ENCODE data around the gene UQCR11.
A peak's percentile ranks its signal among the peaks of the same experiment; 100 is the strongest.

The UQCR11 gene

DNA sequence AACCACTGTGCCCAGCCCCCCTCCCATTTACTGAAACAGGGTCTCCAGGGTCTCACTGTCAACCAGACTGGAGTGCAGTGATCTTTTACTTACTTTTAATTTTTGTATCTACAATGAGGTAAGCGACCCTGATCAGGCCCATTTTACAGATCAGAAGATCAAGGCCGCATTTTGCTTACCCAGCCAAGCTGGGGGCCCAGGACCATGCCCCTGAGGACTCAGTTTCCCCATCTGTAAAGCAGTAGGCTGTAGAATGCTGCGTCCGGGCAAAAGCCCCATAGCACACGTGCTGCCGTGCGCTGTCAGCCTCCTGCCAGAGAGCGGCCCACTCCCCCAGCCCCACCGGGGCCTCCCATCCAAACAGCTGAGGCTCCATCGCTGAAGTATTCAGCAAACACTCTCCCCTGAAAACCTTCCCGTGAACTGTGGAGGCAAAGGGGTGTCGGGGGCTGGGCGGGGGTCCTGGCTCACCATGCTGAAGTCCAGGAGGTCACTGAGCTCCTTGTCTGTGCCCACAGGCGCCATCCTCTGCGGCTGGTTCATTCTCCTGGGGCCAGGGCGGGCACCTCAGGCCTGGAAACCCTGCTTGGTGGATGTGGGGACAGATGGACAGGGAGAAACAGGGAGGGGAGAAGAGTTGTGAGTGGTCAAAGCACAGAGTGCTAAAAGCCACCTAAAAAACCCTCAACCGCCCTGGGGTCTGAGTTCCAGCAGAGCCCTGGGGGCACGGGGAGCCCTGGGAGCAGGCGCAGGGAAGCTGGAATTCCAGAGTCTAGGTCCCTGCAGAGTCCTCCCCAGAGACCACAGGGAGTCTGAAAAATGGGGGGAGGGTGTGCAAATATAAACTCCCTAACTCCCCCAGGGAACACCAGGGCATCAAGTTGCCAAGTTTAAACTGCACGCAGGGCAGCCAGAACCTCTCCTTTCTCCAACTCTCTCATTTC, 44.7 kb upstream of the UQCR11 start:
- Histone ChIP-seq H3K4me1 (peaks cover 65 to 80% (median 76%) of the 10 kb centered on the region in 10 experiments), H3K9me3 (replicated peaks in 1 of 11) (no peaks in the 10 kb centered on the region), H3K36me3 (peaks cover 0 to 42% (median 22%) of the 10 kb centered on the region in 11 experiments; a peak in 19 of 22 replicates), H3K27me3 (no peaks in the 10 kb centered on the region), H4K20me1 (peaks cover 21 to 66% (median 55%) of the 10 kb centered on the region in 11 experiments; a peak in 21 of 22 replicates), H3K4me2 (peak overlapping the region; percentile 90 to 100 (median 97)), H3K27ac (peak overlapping the region in 10 of 11 experiments; percentile 22 to 100 (median 98); a peak in 19 of 22 replicates), H3K4me3 (peak overlapping the region; percentile 73 to 91 (median 86)), H3K9ac (peak overlapping the region; percentile 90 to 99 (median 98); a peak in 21 of 22 replicates)
- no peak for TF ChIP-seq Cebpa-rat (IDR thresholded peaks at IDR 0.05)

DNA sequence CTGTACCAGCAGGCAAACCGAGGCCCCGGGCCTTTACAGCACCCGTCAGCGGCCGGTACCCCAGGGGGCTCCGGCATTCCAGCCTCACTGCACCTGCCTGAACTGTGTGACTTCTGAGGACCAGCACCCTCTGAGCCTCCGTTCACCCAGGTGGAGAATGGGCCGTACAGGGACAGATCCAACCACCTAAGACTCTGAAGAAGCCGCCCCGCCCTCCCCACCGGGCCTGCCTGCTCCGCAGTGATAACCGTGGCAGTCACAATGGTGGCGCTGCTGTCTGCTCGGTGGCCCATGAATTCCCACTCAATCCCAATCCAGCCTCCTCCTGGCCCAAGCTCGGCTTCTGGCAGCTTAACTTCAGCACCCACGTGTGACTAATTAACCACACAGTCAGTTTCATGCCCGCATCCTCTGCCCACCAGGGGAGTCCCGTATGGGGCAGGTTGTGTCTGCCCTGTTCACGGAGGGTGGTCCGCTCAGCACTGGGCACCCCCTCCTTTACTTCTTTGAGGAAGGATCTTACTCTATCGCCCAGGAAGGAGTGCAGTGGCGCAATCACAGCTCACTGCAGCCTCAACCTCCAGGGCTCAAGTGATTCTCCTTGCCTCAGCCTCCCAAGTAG, 43.8 kb upstream of the UQCR11 start:
- peaks cover 1 to 52% (median 32%) of the 10 kb centered on the region in 11 experiments; a peak in 21 of 22 replicates for H3K36me3 ChIP-seq
- H3K4me3 ChIP-seq, result peak overlapping the region; percentile 17 to 91 (median 86); a peak in 19 of 20 replicates
- H3K4me2 ChIP-seq, result peak overlapping the region; percentile 90 to 100 (median 97)
- H4K20me1 ChIP-seq, result peaks cover 23 to 76% (median 64%) of the 10 kb centered on the region in 11 experiments; a peak in 21 of 22 replicates
- H3K9ac ChIP-seq, result peak overlapping the region; percentile 90 to 99 (median 98)
- H3K27me3 ChIP-seq, result no peaks in the 10 kb centered on the region
- no peaks in the 10 kb centered on the region for H3K9me3 ChIP-seq (replicated peaks in 1 of 11)
- H3K4me1 ChIP-seq, result peaks cover 65 to 80% (median 76%) of the 10 kb centered on the region in 10 experiments
- peak in 8 of 11 experiments; percentile 21 to 81 (median 64); a peak in 11 of 22 replicates for TF ChIP-seq Cebpa-rat (IDR thresholded peaks at IDR 0.05)
- H3K27ac ChIP-seq, result peak overlapping the region in 10 of 11 experiments; percentile 23 to 100 (median 98); a peak in 19 of 22 replicates

DNA sequence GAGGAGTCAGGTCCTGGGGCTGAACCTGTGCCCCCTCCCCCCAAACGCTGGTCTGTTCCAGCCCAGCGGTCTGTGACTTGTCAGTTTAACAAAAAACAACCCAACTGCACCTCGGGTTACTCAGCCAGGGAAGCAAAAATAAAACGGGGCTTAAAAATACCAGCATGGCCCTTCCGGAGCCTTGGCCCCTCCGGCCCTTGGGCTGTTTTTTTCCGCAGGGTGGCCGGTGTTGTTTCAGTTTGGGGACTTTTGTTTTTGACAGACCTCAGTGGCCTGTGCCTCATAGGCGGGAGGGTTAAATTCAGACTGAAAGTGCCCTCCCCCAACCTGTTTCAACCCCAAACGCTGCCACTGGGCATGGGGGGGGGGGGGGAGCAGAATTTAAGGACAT, 43.2 kb upstream of the UQCR11 start:
- H3K9ac ChIP-seq, result peak overlapping the region; percentile 90 to 99 (median 98)

DNA sequence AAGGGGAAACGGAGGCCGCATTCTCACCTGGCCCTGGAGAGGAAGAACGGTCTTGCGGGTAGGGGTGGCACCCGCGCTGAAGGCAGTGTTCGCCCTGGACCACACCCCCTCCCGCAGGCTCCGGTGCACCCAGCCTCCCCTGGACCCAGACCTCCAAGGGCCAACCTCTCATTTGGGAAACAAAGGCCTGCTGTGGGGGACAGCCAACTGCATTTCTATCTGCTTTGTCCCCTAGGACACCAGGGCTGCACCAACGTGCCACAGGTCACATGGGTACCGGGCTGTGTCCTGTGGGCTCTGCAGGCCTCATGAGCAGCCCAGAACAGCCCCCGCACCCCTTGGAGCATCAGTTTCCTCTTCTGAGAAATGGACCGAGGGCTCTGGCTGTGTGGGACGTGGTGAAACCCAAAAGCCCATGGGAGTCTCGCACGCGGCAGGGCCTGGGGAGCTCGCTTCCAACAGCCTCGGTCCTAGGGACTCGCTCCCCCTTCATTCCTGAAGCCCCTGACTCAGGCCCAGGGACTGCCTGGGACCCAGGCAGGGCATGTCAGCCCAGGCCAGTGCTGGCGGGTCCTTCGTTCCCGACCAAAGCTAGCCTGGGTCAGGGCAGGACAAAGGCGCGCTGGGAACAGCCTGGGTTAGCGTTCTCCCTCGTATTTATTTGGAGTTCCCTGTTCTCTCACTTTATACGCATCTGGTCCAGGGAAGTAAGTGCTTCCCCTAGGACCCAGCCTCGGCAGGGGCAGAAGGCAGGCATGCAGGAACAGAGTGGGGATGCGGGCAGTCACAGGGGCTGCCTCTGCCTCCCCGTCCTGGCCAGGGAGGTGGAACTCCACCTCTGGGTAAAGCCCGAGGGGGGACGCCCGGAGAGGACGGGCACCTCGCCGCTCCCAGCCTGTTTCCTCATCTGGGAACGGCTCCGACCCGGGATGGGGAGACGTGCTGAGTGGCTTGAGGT, 42.5 kb upstream of the UQCR11 start:
- peaks cover 66 to 84% (median 79%) of the 10 kb centered on the region in 10 experiments for H3K4me1 ChIP-seq
- peak overlapping the region; percentile 90 to 99 (median 98) for H3K9ac ChIP-seq
- TF ChIP-seq Cebpa-rat (IDR thresholded peaks at IDR 0.05), result no peak
- peaks cover 28 to 88% (median 75%) of the 10 kb centered on the region in 11 experiments; a peak in 21 of 22 replicates for H4K20me1 ChIP-seq
- peaks cover 12 to 64% (median 44%) of the 10 kb centered on the region in 11 experiments for H3K36me3 ChIP-seq
- peak overlapping the region; percentile 34 to 91 (median 86) for H3K4me3 ChIP-seq
- no peaks in the 10 kb centered on the region for H3K9me3 ChIP-seq (replicated peaks in 1 of 11)
- peak overlapping the region; percentile 23 to 100 (median 98); a peak in 20 of 22 replicates for H3K27ac ChIP-seq
- H3K4me2 ChIP-seq, result peak overlapping the region; percentile 90 to 100 (median 97)
- H3K27me3 ChIP-seq, result no peaks in the 10 kb centered on the region

More for the DNA sequence above, 43.2 kb upstream of the UQCR11 start:
- peaks cover 7 to 57% (median 37%) of the 10 kb centered on the region in 11 experiments for H3K36me3 ChIP-seq
- H3K27ac ChIP-seq, result peak overlapping the region in 10 of 11 experiments; percentile 23 to 100 (median 98); a peak in 20 of 22 replicates
- H3K4me2 ChIP-seq, result peak overlapping the region; percentile 90 to 100 (median 97)
- H3K4me3 ChIP-seq, result peak overlapping the region; percentile 34 to 91 (median 86); a peak in 19 of 20 replicates
- peaks cover 63 to 80% (median 75%) of the 10 kb centered on the region in 10 experiments for H3K4me1 ChIP-seq
- peaks cover 28 to 82% (median 69%) of the 10 kb centered on the region in 11 experiments; a peak in 21 of 22 replicates for H4K20me1 ChIP-seq
- no peaks in the 10 kb centered on the region for H3K9me3 ChIP-seq (replicated peaks in 1 of 11)
- TF ChIP-seq Cebpa-rat (IDR thresholded peaks at IDR 0.05), result no peak
- H3K27me3 ChIP-seq, result no peaks in the 10 kb centered on the region

DNA sequence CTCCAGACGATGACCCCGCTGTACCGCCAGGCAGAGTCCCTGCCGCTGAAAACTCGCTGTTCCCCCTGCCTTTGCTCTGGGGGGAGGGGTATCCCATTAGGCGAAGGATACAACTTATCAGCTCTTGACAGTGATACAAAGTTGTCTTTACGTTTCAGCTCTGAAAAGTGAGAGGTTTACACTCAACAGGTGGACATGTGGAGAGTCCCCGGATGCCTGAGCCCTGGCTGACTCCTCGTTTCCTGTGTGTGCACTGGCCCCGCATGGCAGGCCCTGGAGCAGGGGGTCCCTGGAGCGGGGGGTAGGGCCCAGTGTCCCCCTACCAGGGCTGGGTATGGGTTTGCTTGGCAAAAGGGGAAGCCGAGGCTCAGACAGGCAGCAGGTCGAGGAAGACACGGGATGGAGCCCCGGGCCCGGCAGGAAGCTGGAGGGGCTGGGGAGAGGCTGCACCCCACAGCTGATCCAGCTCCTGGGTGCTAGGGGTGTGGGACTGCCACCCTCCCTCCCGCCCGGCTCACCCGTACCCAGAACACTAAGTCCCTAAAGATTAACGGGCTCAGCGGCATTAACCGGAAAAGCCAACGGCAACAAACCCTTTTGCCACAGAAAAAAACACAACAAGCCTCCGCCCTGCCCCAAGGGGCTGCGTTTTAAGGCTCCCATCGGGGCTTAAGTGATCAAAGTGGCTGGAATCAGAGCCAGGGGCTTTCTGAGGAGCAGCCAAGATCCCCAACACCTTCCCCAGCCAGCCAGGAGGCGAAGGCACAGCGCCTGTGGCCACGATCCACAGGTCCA, 41.6 kb upstream of the UQCR11 start:
- Histone ChIP-seq H3K9ac (peak overlapping the region; percentile 61 to 99 (median 98); a peak in 21 of 22 replicates), H3K36me3 (peaks cover 21 to 73% (median 53%) of the 10 kb centered on the region in 11 experiments), H3K4me1 (peaks cover 68 to 91% (median 79%) of the 10 kb centered on the region in 10 experiments), H3K4me3 (peak overlapping the region; percentile 34 to 91 (median 86)), H3K27me3 (no peaks in the 10 kb centered on the region), H4K20me1 (peaks cover 28 to 98% (median 85%) of the 10 kb centered on the region in 11 experiments; a peak in 21 of 22 replicates), H3K9me3 (replicated peaks in 1 of 11) (no peaks in the 10 kb centered on the region), H3K4me2 (peak overlapping the region; percentile 90 to 100 (median 97)), H3K27ac (peak overlapping the region; percentile 26 to 100 (median 98); a peak in 19 of 22 replicates)
- no peak for TF ChIP-seq Cebpa-rat (IDR thresholded peaks at IDR 0.05)

DNA sequence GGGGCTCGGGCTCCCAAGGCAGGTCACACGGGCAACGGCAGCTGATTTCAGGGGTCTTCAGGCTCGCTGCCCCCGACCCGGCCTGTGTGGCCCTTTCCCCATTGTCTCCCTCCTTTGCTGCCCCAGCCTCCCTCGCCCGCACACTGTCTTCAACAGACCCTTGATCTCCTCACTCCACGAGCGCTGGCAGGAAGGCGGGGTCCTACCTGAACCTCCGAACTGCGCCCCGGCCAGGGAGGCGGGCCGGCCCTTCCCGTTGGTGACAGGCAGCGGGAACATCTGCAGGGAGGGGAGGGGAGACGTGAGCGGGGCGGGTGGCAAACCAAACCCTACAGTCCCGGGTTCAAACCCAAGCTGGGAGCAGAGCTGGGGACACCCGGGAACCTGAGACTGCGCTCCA, 40.9 kb upstream of the UQCR11 start:
- Histone ChIP-seq H3K27me3 (no peaks in the 10 kb centered on the region), H3K9ac (peak overlapping the region in 10 of 11 experiments; percentile 61 to 99 (median 98); a peak in 16 of 22 replicates)

DNA sequence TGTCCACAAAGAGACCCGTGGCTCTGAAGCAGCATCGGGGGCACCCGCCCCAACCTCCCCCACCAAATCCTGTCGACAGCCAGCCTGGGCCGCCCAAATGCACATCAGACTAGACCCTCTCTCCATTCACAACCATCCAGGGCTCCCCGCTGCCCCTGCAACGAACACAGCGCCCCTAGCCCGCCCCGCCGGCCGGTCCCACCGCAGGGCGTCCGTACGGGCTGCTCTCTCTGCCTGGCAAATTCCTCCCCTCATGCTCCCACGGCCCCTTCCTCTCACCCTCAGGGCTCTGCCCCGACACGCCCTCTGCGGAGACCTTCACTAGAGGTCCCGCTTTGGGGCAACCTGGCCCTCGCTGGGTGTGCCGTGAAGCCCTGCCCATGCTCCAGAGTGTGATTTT, 40.0 kb upstream of the UQCR11 start:
- H3K27me3 ChIP-seq, result no peaks in the 10 kb centered on the region
- H3K4me3 ChIP-seq, result peak overlapping the region in 2 of 10 experiments; percentile 14 to 25; a peak in 3 of 20 replicates
- peak overlapping the region in 10 of 11 experiments; percentile 40 to 99 (median 94); a peak in 15 of 22 replicates for H3K9ac ChIP-seq
- peak overlapping the region; percentile 90 to 100 (median 97) for H3K4me2 ChIP-seq
- H3K4me1 ChIP-seq, result peaks cover 67 to 85% (median 76%) of the 10 kb centered on the region in 10 experiments
- TF ChIP-seq Cebpa-rat (IDR thresholded peaks at IDR 0.05), result no peak
- peaks cover 37 to 88% (median 68%) of the 10 kb centered on the region in 11 experiments for H3K36me3 ChIP-seq
- H3K9me3 ChIP-seq (replicated peaks in 1 of 11), result no peaks in the 10 kb centered on the region
- H4K20me1 ChIP-seq, result peaks cover 21 to 100% (median 93%) of the 10 kb centered on the region in 11 experiments; a peak in 21 of 22 replicates
- H3K27ac ChIP-seq, result peak overlapping the region in 10 of 11 experiments; percentile 34 to 100 (median 98); a peak in 19 of 22 replicates

More for the DNA sequence above, 40.9 kb upstream of the UQCR11 start:
- Histone ChIP-seq H3K4me1 (peaks cover 71 to 91% (median 81%) of the 10 kb centered on the region in 10 experiments), H3K27ac (peak overlapping the region in 9 of 11 experiments; percentile 65 to 100 (median 98); a peak in 18 of 22 replicates), H3K4me3 (peak overlapping the region in 8 of 10 experiments; percentile 17 to 91 (median 88); a peak in 10 of 20 replicates), H4K20me1 (peaks cover 27 to 100% (median 92%) of the 10 kb centered on the region in 11 experiments; a peak in 21 of 22 replicates), H3K4me2 (peak overlapping the region; percentile 90 to 100 (median 97)), H3K36me3 (peaks cover 28 to 81% (median 60%) of the 10 kb centered on the region in 11 experiments), H3K9me3 (replicated peaks in 1 of 11) (no peaks in the 10 kb centered on the region)
- no peak for TF ChIP-seq Cebpa-rat (IDR thresholded peaks at IDR 0.05)

Measured in BLaER1 treated with 17β-estradiol and CSF1 and Interleukin-3, amounts not matched to agents 10 nM and 100 nM (cell line).